ENCODE data around the gene FPR1. TPM values are rescaled to one million over a fixed set of nuclear protein-coding genes. Genes with fewer than 3 reads are reported as not detected.

The FPR1 gene
- total RNA-seq, 1 donor from 2014 or later: 0.49 TPM

DNA sequence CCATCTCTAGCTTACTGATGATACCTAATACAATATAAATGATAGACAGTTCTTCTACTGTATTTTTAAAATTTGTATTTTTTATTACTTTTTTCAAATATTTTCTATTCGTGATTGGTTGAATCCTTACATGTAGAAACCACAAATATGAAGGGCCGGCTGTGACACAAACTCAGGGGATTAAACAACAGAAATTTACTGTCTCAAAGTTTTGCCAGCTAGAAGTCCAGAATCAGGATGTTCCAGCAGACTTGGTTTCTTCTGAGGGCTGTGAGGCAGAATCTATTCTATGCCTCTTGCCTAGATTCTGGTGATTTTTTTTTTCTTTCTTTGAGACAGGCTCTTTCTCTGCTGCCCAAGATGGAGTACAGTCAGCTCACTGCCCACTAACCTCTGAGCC lies 13.8 kb downstream of the FPR1 start:
- intact Hi-C loops (cut with micrococcal nuclease): no loop called here
- Mint-ChIP-seq H3K9me3 (no peaks in the 10 kb centered on the region), H3K4me1 (no peaks in the 10 kb centered on the region), H3K36me3 (ENCODE audit: low read depth) (no peaks in the 10 kb centered on the region), H3K4me3 (no peak overlapping the region), H3K27ac (no peak overlapping the region), H3K27me3 (peaks cover 28% of the 10 kb centered on the region)
- TF ChIP-seq, protein P1, sequence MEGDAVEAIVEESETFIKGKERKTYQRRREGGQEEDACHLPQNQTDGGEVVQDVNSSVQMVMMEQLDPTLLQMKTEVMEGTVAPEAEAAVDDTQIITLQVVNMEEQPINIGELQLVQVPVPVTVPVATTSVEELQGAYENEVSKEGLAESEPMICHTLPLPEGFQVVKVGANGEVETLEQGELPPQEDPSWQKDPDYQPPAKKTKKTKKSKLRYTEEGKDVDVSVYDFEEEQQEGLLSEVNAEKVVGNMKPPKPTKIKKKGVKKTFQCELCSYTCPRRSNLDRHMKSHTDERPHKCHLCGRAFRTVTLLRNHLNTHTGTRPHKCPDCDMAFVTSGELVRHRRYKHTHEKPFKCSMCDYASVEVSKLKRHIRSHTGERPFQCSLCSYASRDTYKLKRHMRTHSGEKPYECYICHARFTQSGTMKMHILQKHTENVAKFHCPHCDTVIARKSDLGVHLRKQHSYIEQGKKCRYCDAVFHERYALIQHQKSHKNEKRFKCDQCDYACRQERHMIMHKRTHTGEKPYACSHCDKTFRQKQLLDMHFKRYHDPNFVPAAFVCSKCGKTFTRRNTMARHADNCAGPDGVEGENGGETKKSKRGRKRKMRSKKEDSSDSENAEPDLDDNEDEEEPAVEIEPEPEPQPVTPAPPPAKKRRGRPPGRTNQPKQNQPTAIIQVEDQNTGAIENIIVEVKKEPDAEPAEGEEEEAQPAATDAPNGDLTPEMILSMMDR (IDR thresholded peaks at IDR 0.05): no peak
- ChIA-PET CTCF (no interaction called here), POLR2A (no interaction called here)
- ATAC-seq (ENCODE audit: low read depth) (no peak), DNase-seq (no peak)

DNA sequence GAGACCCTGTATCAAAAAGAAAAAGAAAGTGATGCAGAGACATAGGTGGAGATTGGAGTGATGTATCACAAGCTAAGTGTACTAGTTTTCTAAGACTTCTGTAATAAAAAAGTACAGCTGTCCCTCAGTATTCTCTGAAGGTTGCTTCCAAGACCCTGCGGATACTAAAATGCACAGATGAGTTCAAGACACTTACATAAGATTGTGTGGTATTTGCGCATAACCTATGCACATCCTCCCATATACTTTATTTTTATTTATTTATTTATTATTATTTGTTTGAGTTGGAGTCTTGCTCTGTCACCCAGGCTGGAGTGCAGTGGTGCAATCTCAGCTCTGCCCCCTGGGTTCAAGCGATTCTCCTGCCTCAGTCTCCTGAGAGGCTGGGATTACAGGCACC lies 14.3 kb downstream of the FPR1 start:
- no peak overlapping the region for H3K27ac Mint-ChIP-seq
- ATAC-seq (ENCODE audit: low read depth): no peak

DNA sequence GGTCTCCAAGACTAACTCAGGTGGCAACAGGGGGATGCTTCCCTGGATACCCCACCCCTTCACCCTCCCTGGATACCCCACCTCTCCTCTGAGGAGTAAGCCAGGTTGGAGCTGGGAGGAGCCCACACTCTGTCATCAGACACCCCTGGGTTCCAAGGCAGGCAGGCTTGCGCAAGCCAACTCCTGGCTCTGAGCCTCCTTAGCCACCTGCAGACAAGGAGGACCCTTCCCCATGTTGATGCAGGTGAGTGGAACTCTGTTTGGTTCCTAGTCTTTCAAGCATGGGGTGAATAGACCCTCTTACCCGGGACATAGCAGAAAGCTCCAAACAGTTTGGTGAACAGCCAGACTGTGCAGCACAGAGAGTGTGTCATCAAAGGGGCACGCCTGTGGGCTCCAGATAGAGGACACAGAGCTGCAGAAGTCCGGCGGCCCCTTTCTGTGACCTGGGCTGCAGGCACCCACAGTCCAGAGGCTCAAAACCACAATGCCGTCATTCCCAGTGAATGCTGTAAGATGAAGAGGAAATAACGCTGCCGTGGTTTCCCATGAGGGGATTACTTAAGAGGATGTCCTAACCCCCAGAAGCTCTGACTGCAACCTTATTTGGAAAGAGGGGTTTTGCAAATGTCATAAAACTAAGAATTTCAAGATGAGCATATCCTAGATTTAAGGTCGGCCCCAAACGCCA lies 15.8 kb downstream of the FPR1 start:
- TF ChIP-seq, protein P1 (IDR thresholded peaks at IDR 0.05): no peak
- Mint-ChIP-seq H3K4me1 (no peaks in the 10 kb centered on the region), H3K9me3 (peaks cover 7% of the 10 kb centered on the region), H3K27ac (no peak overlapping the region), H3K36me3 (ENCODE audit: low read depth) (no peaks in the 10 kb centered on the region), H3K4me3 (no peak overlapping the region), H3K27me3 (peaks cover 27% of the 10 kb centered on the region)
- ChIA-PET POLR2A (no interaction called here), CTCF (no interaction called here)
- intact Hi-C loops (cut with micrococcal nuclease): no loop called here
- ATAC-seq (ENCODE audit: low read depth) (no peak), DNase-seq (no peak)

More for the DNA sequence above, 14.3 kb downstream of the FPR1 start:
- H3K36me3 Mint-ChIP-seq (ENCODE audit: low read depth): no peaks in the 10 kb centered on the region
- POLR2A ChIA-PET: no interaction called here
- peaks cover under 1% of the 10 kb centered on the region for H3K9me3 Mint-ChIP-seq
- no peak for DNase-seq
- no peak overlapping the region for H3K4me3 Mint-ChIP-seq
- no peaks in the 10 kb centered on the region for H3K4me1 Mint-ChIP-seq
- CTCF ChIA-PET: no interaction called here
- TF ChIP-seq, protein P1 (IDR thresholded peaks at IDR 0.05): no peak
- intact Hi-C loops (cut with micrococcal nuclease): no loop called here
- H3K27me3 Mint-ChIP-seq: peaks cover 25% of the 10 kb centered on the region

DNA sequence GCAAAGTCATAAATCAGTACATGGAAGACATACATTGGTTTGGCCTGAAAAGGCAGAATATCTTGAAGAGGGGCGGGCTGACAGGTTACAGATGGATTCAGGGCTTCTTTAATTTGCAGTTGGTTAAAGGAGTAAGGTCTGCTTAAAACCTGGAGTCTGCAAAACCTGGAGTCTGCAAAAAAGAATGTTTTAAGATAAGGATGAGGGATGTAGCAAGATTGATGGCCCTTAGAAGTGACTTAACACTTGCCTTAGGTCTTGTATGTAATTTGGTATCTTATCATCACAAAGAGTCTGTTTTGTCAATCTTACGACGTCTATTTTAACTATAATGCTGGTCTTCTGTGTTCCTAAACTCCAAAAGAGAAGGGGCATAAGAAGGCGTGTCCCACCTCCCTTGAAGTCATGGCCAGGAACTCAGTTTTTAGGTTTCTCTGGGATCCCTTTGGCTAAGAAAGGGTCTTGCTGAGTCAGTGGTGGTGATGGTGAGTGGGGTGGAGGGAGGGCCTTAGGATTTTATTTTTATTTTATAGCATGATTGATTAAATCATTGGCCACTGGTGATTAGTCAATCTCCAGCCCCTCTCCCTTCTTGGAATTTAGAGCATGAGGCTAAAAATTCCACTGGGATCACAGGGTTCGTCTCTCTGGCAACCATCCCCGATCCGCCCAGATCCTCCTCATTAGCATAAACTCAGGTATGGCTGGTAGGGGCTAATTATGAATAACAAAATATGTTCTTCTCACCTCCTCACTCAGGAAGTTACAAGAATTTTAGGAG lies 17.7 kb downstream of the FPR1 start:
- DNase-seq: no peak
- CTCF ChIA-PET: no interaction called here
- Mint-ChIP-seq H3K4me1 (no peaks in the 10 kb centered on the region), H3K36me3 (ENCODE audit: low read depth) (no peaks in the 10 kb centered on the region), H3K27ac (no peak overlapping the region), H3K27me3 (peaks cover 25% of the 10 kb centered on the region), H3K4me3 (no peak overlapping the region), H3K9me3 (peaks cover 10% of the 10 kb centered on the region)
- POLR2A ChIA-PET: no interaction called here
- TF ChIP-seq, protein P1 (IDR thresholded peaks at IDR 0.05): no peak
- ATAC-seq (ENCODE audit: low read depth): no peak
- intact Hi-C loops (cut with micrococcal nuclease): no loop called here

DNA sequence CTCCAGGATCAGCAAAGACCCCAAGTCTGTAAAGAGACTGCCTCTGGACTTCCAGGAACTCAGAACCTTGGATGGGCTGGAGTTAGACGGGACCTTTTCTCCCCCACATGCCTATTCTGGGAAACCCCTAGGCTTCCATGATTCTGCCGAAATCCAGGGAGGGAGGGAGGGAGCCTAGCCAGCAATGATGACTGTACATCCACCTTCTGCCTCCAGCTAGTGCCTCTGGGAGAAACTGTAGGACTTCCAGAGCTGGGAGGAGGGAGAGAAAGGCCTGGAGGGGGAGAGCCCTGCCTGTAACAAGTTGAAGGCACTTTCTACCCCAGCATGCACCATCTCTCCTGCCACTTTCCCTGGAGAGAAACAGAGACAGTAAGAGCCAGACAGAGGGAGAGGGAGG lies 21.9 kb downstream of the FPR1 start:
- intact Hi-C loops (cut with micrococcal nuclease): no loop called here
- ChIA-PET POLR2A (no interaction called here), CTCF (no interaction called here)
- Mint-ChIP-seq H3K27ac (no peak overlapping the region), H3K36me3 (ENCODE audit: low read depth) (no peaks in the 10 kb centered on the region), H3K9me3 (peaks cover 10% of the 10 kb centered on the region), H3K4me3 (no peak overlapping the region), H3K27me3 (peaks cover 29% of the 10 kb centered on the region), H3K4me1 (no peaks in the 10 kb centered on the region)
- DNase-seq: no peak
- TF ChIP-seq, protein P1 (IDR thresholded peaks at IDR 0.05): no peak
- ATAC-seq (ENCODE audit: low read depth): no peak

All from activated B cell treated with CpG ODN at 0.5 μM for 24 hours (primary cell).